IMR-90 (cell line): ENCODE data around the gene RNF19B. TPM values are rescaled to one million over a fixed set of nuclear protein-coding genes. Genes with fewer than 3 reads are reported as not detected.

Experiments used
- ATAC-seq: fragments of 200-7000 bp; cut with Tn5 transposase; 2 replicates; pipeline ENCODE4 v1.9.1; 2020; ENCODE audit warnings: low read depth, mild to moderate bottlenecking, moderate library complexity
- BruUV-seq: library from RNA; stranded (reverse); fragments of 400-500 nt; replicated peaks from 2 replicates; lab custom pipeline; 2021; lab: Mats Ljungman, UMichigan
- CTCF ChIA-PET: fragments of 300-600 bp; formaldehyde crosslinking; extraction: SDS; loops from one replicate; lab custom pipeline; 2021; ENCODE audit warnings: antibody characterized with exemption; lab: Yijun Ruan, JAX
- POLR2A ChIA-PET: fragments of 300-600 bp; sonication (Branson Sonifier 250); formaldehyde crosslinking; loops from one replicate; lab custom pipeline; 2022; ENCODE audit warnings: antibody characterized with exemption; ENCODE audit not compliant: unreplicated experiment; lab: Charles Lee
- DNase-seq: peaks from one replicate; pipeline ENCODE4 v3.0.0; 2013
- H2AFZ ChIP-seq: replicated peaks from 2 replicates; pipeline ENCODE3; 2013; ENCODE audit warnings: low read length, mild to moderate bottlenecking; ENCODE audit not compliant: poor library complexity
- H2AK5ac ChIP-seq: 2 replicates; pipeline ENCODE4 v1.6.1; 2013; ENCODE audit warnings: low read depth, low read length, inconsistent platforms
- H2AK9ac ChIP-seq: replicated peaks from 2 replicates; pipeline ENCODE3; 2013; ENCODE audit warnings: mild to moderate bottlenecking, low read depth, low read length, moderate library complexity; ENCODE audit not compliant: poor library complexity
- H2BK120ac ChIP-seq: 2 replicates; pipeline ENCODE4 v1.6.1; 2013; ENCODE audit warnings: low read depth, low read length, inconsistent platforms
- H2BK15ac ChIP-seq: 3 replicates; pipeline ENCODE4 v1.6.1; 2013; ENCODE audit warnings: low read depth, low read length, inconsistent platforms
- H2BK20ac ChIP-seq: 2 replicates; pipeline ENCODE4 v1.6.1; 2013; ENCODE audit warnings: low read depth, mild to moderate bottlenecking, inconsistent platforms, low read length, moderate library complexity
- H2BK5ac ChIP-seq: 2 replicates; pipeline ENCODE4 v1.6.1; 2013; ENCODE audit warnings: mild to moderate bottlenecking, low read depth, low read length, inconsistent platforms; ENCODE audit not compliant: poor library complexity, severe bottlenecking
- H3K14ac ChIP-seq: replicated peaks from 2 replicates; pipeline ENCODE4 v1.6.1; 2013; ENCODE audit warnings: low read depth, low read length, inconsistent platforms
- H3K18ac ChIP-seq: 2 replicates; pipeline ENCODE4 v1.6.1; 2013; ENCODE audit warnings: low read depth, low read length, control low read depth
- H3K23ac ChIP-seq: 2 replicates; pipeline ENCODE4 v1.6.1; 2013; ENCODE audit warnings: low read depth, low read length, inconsistent platforms
- H3K27ac ChIP-seq: 2 replicates; pipeline ENCODE4 v1.5.1; 2013; ENCODE audit warnings: mild to moderate bottlenecking, control low read depth, low read length; ENCODE audit not compliant: insufficient read depth
- H3K27me3 ChIP-seq: 2 replicates; pipeline ENCODE4 v1.6.1; 2013; ENCODE audit warnings: low read length; ENCODE audit not compliant: control insufficient read depth, insufficient read depth
- H3K36me3 ChIP-seq: 2 replicates; pipeline ENCODE4 v1.6.1; 2013; ENCODE audit warnings: low read length, mixed read lengths; ENCODE audit not compliant: control insufficient read depth, insufficient read depth
- H3K4ac ChIP-seq: 2 replicates; pipeline ENCODE4 v1.6.1; 2013; ENCODE audit warnings: low read depth, low read length, inconsistent platforms
- H3K4me1 ChIP-seq: 2 replicates; pipeline ENCODE4 v1.6.1; 2013; ENCODE audit warnings: low read length, mixed read lengths; ENCODE audit not compliant: control insufficient read depth, insufficient read depth
- H3K4me2 ChIP-seq: 2 replicates; pipeline ENCODE4 v1.6.1; 2013; ENCODE audit warnings: low read depth, mild to moderate bottlenecking, control low read depth, low read length, moderate library complexity
- H3K4me3 ChIP-seq: 2 replicates; pipeline ENCODE4 v1.5.1; 2013; ENCODE audit warnings: low read depth, mild to moderate bottlenecking, control low read depth, low read length, moderate library complexity; ENCODE audit not compliant: insufficient read depth
- H3K56ac ChIP-seq: 2 replicates; pipeline ENCODE4 v1.6.1; 2013; ENCODE audit warnings: low read length, inconsistent platforms; ENCODE audit not compliant: insufficient read depth; ENCODE audit errors: extremely low read depth
- H3K79me1 ChIP-seq, 2 experiments: 2 replicates each; pipeline ENCODE4 v1.6.1; 2013; ENCODE audit warnings: low read length in 2 of 2, inconsistent platforms in 1 of 2, low read depth in 1 of 2
- H3K9ac ChIP-seq: 2 replicates; pipeline ENCODE4 v1.6.1; 2013; ENCODE audit warnings: low read depth, low read length, control low read depth
- H3K9me1 ChIP-seq: 2 replicates; pipeline ENCODE4 v1.6.1; 2013; ENCODE audit warnings: low read length, inconsistent platforms; ENCODE audit not compliant: insufficient read depth
- H3K9me3 ChIP-seq: 2 replicates; pipeline ENCODE4 v1.6.1; 2013; ENCODE audit warnings: low read length; ENCODE audit not compliant: control insufficient read depth, insufficient read depth
- H4K20me1 ChIP-seq: 2 replicates; pipeline ENCODE4 v1.6.1; 2013; ENCODE audit warnings: low read length, inconsistent platforms; ENCODE audit not compliant: insufficient read depth
- H4K5ac ChIP-seq: 2 replicates; pipeline ENCODE4 v1.6.1; 2013; ENCODE audit warnings: mild to moderate bottlenecking, low read depth, low read length, control low read depth
- H4K8ac ChIP-seq, 2 experiments: 2 replicates each; pipeline ENCODE4 v1.6.1; 2013; ENCODE audit warnings: low read depth in 2 of 2, low read length in 2 of 2, control low read depth in 1 of 2, inconsistent platforms in 1 of 2
- H4K91ac ChIP-seq: 2 replicates; pipeline ENCODE4 v1.6.1; 2013; ENCODE audit warnings: low read depth, low read length, inconsistent platforms; ENCODE audit not compliant: insufficient read depth
- BHLHE40 ChIP-seq: fragments of 150-350 bp; IDR thresholded peaks from 2 replicates; pipeline ENCODE4 v1.6.1; 2016; ENCODE audit warnings: mild to moderate bottlenecking, low read depth, low read length
- CHD1 ChIP-seq: IDR thresholded peaks from 2 replicates; pipeline ENCODE4 v1.6.1; 2012; ENCODE audit warnings: low read depth, low read length, improper control_type of control experiment
- FOS ChIP-seq: fragments of 150-350 bp; IDR thresholded peaks from 2 replicates; pipeline ENCODE4 v1.6.1; 2016; ENCODE audit warnings: low read depth, low read length
- MXI1 ChIP-seq: IDR thresholded peaks from 2 replicates; pipeline ENCODE4 v1.6.1; 2012; ENCODE audit warnings: low read depth, mild to moderate bottlenecking, low read length, moderate library complexity, borderline replicate concordance
- POLR2A ChIP-seq: IDR thresholded peaks from 2 replicates; pipeline ENCODE4 v1.6.1; 2012; ENCODE audit warnings: mild to moderate bottlenecking, low read depth, low read length
- RAD21 ChIP-seq: IDR thresholded peaks from 2 replicates; pipeline ENCODE4 v1.6.1; 2012; ENCODE audit warnings: low read length, improper control_type of control experiment
- WGBS, 2 experiments: methylation state at CpG; one replicate each; pipeline versions ENCODE4 v1.1.5 to v1.1.7; 2013; ENCODE audit warnings: missing lambda C conversion rate in 2 of 2; ENCODE audit not compliant: insufficient read length in 1 of 2; ENCODE audit errors: extremely low coverage in 2 of 2; 5-methylcytosine and 5-hydroxymethylcytosine counted together
- dilution Hi-C: fragments of 300-500 bp; cut with HindIII; formaldehyde crosslinking; loops from one replicate; pipeline ENCODE4 v1.14.3; 2018; ENCODE audit warnings: low sequenced_read_pairs; ENCODE audit not compliant: unreplicated experiment
- in situ Hi-C: fragments of 300-500 bp; cut with MboI; formaldehyde crosslinking; loops from 3 replicates; pipeline ENCODE4 v1.14.3; 2019; ENCODE audit warnings: low sequenced_read_pairs, inconsistent platforms, mixed read lengths
- intact Hi-C: fragments of 100-400 bp; cut with micrococcal nuclease; formaldehyde crosslinking; loops from 2 replicates; pipeline ENCODE4 v1.10.0; 2022
- polyA plus RNA-seq, 3 experiments: library from polyadenylated mRNA; depleted of rRNA; stranded (reverse); fragments of >200 nt; gene quantifications; 2 replicates each; pipeline ENCODE4 v1.2.3, GENCODE V29; 2012; ENCODE audit warnings: low replicate concordance in 1 of 3
- total RNA-seq: library from RNA; depleted of rRNA; stranded (reverse); fragments of >200 nt; gene quantifications from 2 replicates; pipeline ENCODE4 v1.2.3, GENCODE V29; 2012
- TF ChIP-seq, protein P1 (sequence below): conservative IDR thresholded peaks from 2 replicates; pipeline ENCODE4 v1.5.1; 2012; ENCODE audit warnings: mild to moderate bottlenecking, low read depth, low read length, improper control_type of control experiment
- TF ChIP-seq, protein P2 (sequence below): fragments of 150-350 bp; IDR thresholded peaks from 2 replicates; pipeline ENCODE4 v1.6.1; 2017; ENCODE audit warnings: mild to moderate bottlenecking, antibody characterized with exemption, low read length, low read depth

Gene RNF19B
- total and polyA plus RNA-seq, 2 of the 4 experiments (the other 2 are of a cell fraction): 10.0 to 11.6 TPM

DNA sequence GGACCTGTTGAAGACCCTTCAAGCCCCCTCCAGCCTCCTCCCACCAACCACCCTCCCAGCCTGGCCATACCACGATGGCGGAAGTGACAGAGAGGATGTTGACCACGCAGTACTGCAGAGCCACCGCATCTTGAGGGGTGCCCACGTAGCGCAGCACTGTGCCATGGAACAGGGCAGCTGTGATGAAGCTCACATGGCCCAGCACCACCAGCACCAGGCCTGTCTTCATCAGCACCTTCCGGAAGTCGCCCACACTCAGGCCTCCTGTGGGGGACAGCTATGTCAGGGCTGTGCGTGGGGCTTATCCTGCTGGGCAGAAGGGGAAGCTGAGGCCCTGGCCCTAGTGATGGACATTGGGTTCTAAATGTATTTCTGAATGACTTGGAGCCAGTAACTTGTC is 66.6 kb downstream of the RNF19B start:
- BruUV-seq: no TSS peak
- intact Hi-C loops (no loop called here), dilution Hi-C loops (no loop called here), in situ Hi-C loops (no loop called here)
- no peak for ATAC-seq
- Histone ChIP-seq H3K27me3 (peaks cover 5% of the 10 kb centered on the region), H3K9me3 (no peaks in the 10 kb centered on the region), H2AFZ (no peak overlapping the region), H4K91ac (no peak overlapping the region), H2AK9ac (no peak overlapping the region), H4K5ac (no peak overlapping the region), H3K23ac (no peak overlapping the region), H3K4me2 (no peak overlapping the region), H2BK120ac (no peak overlapping the region), H3K4me3 (no peak overlapping the region), H3K18ac (no peak overlapping the region), H3K27ac (no peak overlapping the region), H3K9me1 (peaks cover 6% of the 10 kb centered on the region; the same call in 1 of the 2 replicates), H3K36me3 (peaks cover 1% of the 10 kb centered on the region; the same call in 1 of the 2 replicates), H3K56ac (no peak overlapping the region), H2BK15ac (no peak overlapping the region), H2AK5ac (no peak overlapping the region), H3K4ac (no peak overlapping the region), H4K8ac (no peak overlapping the region), H2BK20ac (no peak overlapping the region), H4K20me1 (no peaks in the 10 kb centered on the region), H3K9ac (no peak overlapping the region), H3K4me1 (peaks cover 2% of the 10 kb centered on the region; the same call in 1 of the 2 replicates), H3K79me1 (peaks cover 0 to 9% of the 10 kb centered on the region in 2 experiments; a peak in 1 of 4 replicates), H3K14ac (no peak overlapping the region), H2BK5ac (no peak overlapping the region)
- DNase-seq: no peak
- TF ChIP-seq FOS (no peak), POLR2A (no peak), RAD21 (no peak), MXI1 (no peak), BHLHE40 (no peak), CHD1 (no peak)
- TF ChIP-seq, protein P1, sequence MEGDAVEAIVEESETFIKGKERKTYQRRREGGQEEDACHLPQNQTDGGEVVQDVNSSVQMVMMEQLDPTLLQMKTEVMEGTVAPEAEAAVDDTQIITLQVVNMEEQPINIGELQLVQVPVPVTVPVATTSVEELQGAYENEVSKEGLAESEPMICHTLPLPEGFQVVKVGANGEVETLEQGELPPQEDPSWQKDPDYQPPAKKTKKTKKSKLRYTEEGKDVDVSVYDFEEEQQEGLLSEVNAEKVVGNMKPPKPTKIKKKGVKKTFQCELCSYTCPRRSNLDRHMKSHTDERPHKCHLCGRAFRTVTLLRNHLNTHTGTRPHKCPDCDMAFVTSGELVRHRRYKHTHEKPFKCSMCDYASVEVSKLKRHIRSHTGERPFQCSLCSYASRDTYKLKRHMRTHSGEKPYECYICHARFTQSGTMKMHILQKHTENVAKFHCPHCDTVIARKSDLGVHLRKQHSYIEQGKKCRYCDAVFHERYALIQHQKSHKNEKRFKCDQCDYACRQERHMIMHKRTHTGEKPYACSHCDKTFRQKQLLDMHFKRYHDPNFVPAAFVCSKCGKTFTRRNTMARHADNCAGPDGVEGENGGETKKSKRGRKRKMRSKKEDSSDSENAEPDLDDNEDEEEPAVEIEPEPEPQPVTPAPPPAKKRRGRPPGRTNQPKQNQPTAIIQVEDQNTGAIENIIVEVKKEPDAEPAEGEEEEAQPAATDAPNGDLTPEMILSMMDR: no peak
- TF ChIP-seq, protein P2, sequence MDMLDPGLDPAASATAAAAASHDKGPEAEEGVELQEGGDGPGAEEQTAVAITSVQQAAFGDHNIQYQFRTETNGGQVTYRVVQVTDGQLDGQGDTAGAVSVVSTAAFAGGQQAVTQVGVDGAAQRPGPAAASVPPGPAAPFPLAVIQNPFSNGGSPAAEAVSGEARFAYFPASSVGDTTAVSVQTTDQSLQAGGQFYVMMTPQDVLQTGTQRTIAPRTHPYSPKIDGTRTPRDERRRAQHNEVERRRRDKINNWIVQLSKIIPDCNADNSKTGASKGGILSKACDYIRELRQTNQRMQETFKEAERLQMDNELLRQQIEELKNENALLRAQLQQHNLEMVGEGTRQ: no peak
- WGBS, 2 experiments: 92% methylated on average over 6 of the region's 9 CpGs; no CpG with 5 or more reads in 1 of the 2 experiments
- CTCF ChIA-PET: no interaction called here
- POLR2A ChIA-PET: no interaction called here
